HCT116 (cell line): ENCODE data around the gene ATN1. TPM values are rescaled to one million over a fixed set of nuclear protein-coding genes. Genes with fewer than 3 reads are reported as not detected.

Experiments used
- ATAC-seq: fragments of 200-7000 bp; cut with Tn5 transposase; 2 replicates; pipeline ENCODE4 v1.9.1; 2020; ENCODE audit warnings: mild to moderate bottlenecking, moderate library complexity
- BruUV-seq: library from RNA; stranded (reverse); fragments of 400-500 nt; replicated peaks from 2 replicates; lab custom pipeline; 2021; lab: Mats Ljungman, UMichigan
- CTCF ChIA-PET: fragments of 300-600 bp; sonication (Branson Sonifier 250); formaldehyde crosslinking; loops from one replicate; lab custom pipeline; 2021; ENCODE audit warnings: antibody characterized with exemption; lab: Charles Lee
- POLR2A ChIA-PET: fragments of 300-600, 350-600 bp; sonication (Branson Sonifier 250); formaldehyde crosslinking; loops from one replicate; lab custom pipeline; 2021; ENCODE audit warnings: antibody characterized with exemption; lab: Charles Lee
- RAD21 ChIA-PET, 2 experiments: fragments of 300-600 bp; sonication (Branson Sonifier 250); formaldehyde crosslinking; loops; one replicate each; lab custom pipeline; 2023; ENCODE audit warnings: low total read pairs in 2 of 2; ENCODE audit not compliant: uncharacterized antibody in 2 of 2, unreplicated experiment in 2 of 2, low non-redundant PET in 1 of 2; lab: Charles Lee
- DNase-seq: peaks from one replicate; pipeline ENCODE4 v3.0.0-alpha.2; 2010; ENCODE audit warnings: low read depth, low spot score
- H2AFZ ChIP-seq: fragments of 200-600 bp; shearing (Covaris generic), sonication (generic); 2 replicates; pipeline ENCODE4 v1.6.1; 2017; ENCODE audit warnings: low read depth, mixed run types, mixed read lengths, antibody characterized with exemption, low read length; ENCODE audit not compliant: poor library complexity, severe bottlenecking
- H3K27ac ChIP-seq: 2 replicates; pipeline ENCODE4 v1.5.1; 2012; ENCODE audit warnings: low read depth, low read length
- H3K27me3 ChIP-seq: fragments of 200-600 bp; sonication (generic); 2 replicates; pipeline ENCODE4 v1.6.1; 2016; ENCODE audit warnings: mixed run types, low read length, mixed read lengths; ENCODE audit not compliant: insufficient read depth
- H3K36me3 ChIP-seq, 2 experiments: fragments of 200-500 bp in 1 of 2; fragments of 200-600 bp in 1 of 2; sonication (Bioruptor generic) in 1 of 2; sonication (generic) in 1 of 2; 2 replicates each; pipeline versions ENCODE4 v1.5.1 to v1.6.1; 2014 to 2016; ENCODE audit warnings: low read length in 2 of 2, inconsistent platforms in 1 of 2, mixed read lengths in 1 of 2, mixed run types in 1 of 2; ENCODE audit not compliant: insufficient read depth in 2 of 2, control insufficient read depth in 1 of 2
- H3K4me1 ChIP-seq, 2 experiments: fragments of 200-600 bp in 1 of 2; sonication (generic) in 1 of 2; 2 replicates each; pipeline versions ENCODE4 v1.5.1 to v1.6.1; 2012 to 2017; ENCODE audit warnings: low read length in 2 of 2, inconsistent platforms in 1 of 2, mild to moderate bottlenecking in 1 of 2, mixed read lengths in 1 of 2, mixed run types in 1 of 2, moderate library complexity in 1 of 2; ENCODE audit not compliant: insufficient read depth in 2 of 2, control insufficient read depth in 1 of 2
- H3K4me2 ChIP-seq: fragments of 200-600 bp; sonication (generic); 2 replicates; pipeline ENCODE4 v1.6.1; 2017; ENCODE audit warnings: mixed run types, low read length, mixed read lengths
- H3K4me3 ChIP-seq, 2 experiments: fragments of 200-600 bp in 1 of 2; sonication (generic) in 1 of 2; replicated peaks in 1 of 2; 2 replicates each; pipeline ENCODE4 v1.5.1; 2011 to 2016; ENCODE audit warnings: low read length in 2 of 2, control low read depth in 1 of 2, low read depth in 1 of 2, mild to moderate bottlenecking in 1 of 2, mixed read lengths in 1 of 2, mixed run types in 1 of 2
- H3K79me2 ChIP-seq: fragments of 200-600 bp; sonication (generic); 2 replicates; pipeline ENCODE4 v1.6.1; 2017; ENCODE audit warnings: mild to moderate bottlenecking, mixed run types, low read length, moderate library complexity, mixed read lengths; ENCODE audit not compliant: insufficient read depth
- H3K9ac ChIP-seq: fragments of 200-600 bp; sonication (generic); 2 replicates; pipeline ENCODE4 v1.6.1; 2016; ENCODE audit warnings: low read length, mixed read lengths
- H3K9me2 ChIP-seq: fragments of 200-600 bp; sonication (generic), shearing (Covaris generic); 2 replicates; pipeline ENCODE4 v1.6.1; 2017; ENCODE audit warnings: mixed run types, mild to moderate bottlenecking, moderate library complexity; ENCODE audit not compliant: insufficient read depth
- H3K9me3 ChIP-seq, 2 experiments: fragments of 200-500 bp in 1 of 2; fragments of 200-600 bp in 1 of 2; sonication (Bioruptor generic) in 1 of 2; sonication (generic) in 1 of 2; 2 replicates each; pipeline ENCODE4 v1.6.1; 2014 to 2017; ENCODE audit warnings: low read length in 2 of 2, mixed read lengths in 2 of 2, inconsistent platforms in 1 of 2, low read depth in 1 of 2, mild to moderate bottlenecking in 1 of 2, mixed run types in 1 of 2, moderate library complexity in 1 of 2; ENCODE audit not compliant: control insufficient read depth in 1 of 2, insufficient read depth in 1 of 2
- H4K20me1 ChIP-seq: fragments of 200-600 bp; sonication (generic), shearing (Covaris generic); 2 replicates; pipeline ENCODE4 v1.6.1; 2017; ENCODE audit warnings: mixed run types, mild to moderate bottlenecking, moderate library complexity; ENCODE audit not compliant: insufficient read depth
- JUND ChIP-seq: IDR thresholded peaks from 2 replicates; pipeline ENCODE4 v1.6.1; 2012
- intact Hi-C: fragments of 100-400 bp; cut with micrococcal nuclease; formaldehyde crosslinking; loops from 2 replicates; pipeline ENCODE4 v1.10.0; 2022
- total RNA-seq: library from RNA; stranded (reverse); gene quantifications from one replicate; pipeline ENCODE4 v1.2.1, GENCODE V29; 2021; ENCODE audit not compliant: unreplicated experiment
- TF ChIP-seq, protein P1 (sequence below), 3 experiments: fragments of 200-600 bp in 1 of 3; sonication (generic) in 1 of 3; IDR thresholded peaks in 2 of 3; conservative IDR thresholded peaks in 1 of 3; 2 replicates each; pipeline ENCODE4 v1.5.1; 2012 to 2017; ENCODE audit warnings: low read depth in 2 of 3, low read length in 2 of 3, antibody characterized with exemption in 1 of 3, borderline replicate concordance in 1 of 3, control low read depth in 1 of 3, mild to moderate bottlenecking in 1 of 3, mixed read lengths in 1 of 3, mixed run types in 1 of 3, moderate library complexity in 1 of 3; ENCODE audit not compliant: insufficient read depth in 1 of 3

The ATN1 gene
- total RNA-seq, 1 experiment from 2014 or later = 104 TPM

DNA sequence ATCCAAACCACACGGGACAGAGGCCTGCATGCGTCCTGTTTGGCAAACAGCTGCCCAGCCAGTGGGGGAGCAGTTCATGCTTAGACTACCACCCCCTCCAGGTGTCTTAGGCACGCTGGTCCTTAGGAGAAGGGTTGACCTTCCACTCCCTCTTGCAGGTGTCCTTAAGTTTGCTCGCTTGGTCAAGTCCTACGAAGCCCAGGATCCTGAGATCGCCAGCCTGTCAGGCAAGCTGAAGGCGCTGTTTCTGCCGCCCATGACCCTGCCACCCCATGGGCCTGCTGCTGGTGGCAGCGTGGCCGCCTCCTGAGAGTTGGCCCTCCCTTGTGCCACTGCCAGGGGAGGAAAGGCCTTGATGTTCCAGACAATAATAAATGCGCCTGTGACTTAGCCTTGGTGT, 17.9 kb downstream of the ATN1 start:
- TF ChIP-seq, protein P1, sequence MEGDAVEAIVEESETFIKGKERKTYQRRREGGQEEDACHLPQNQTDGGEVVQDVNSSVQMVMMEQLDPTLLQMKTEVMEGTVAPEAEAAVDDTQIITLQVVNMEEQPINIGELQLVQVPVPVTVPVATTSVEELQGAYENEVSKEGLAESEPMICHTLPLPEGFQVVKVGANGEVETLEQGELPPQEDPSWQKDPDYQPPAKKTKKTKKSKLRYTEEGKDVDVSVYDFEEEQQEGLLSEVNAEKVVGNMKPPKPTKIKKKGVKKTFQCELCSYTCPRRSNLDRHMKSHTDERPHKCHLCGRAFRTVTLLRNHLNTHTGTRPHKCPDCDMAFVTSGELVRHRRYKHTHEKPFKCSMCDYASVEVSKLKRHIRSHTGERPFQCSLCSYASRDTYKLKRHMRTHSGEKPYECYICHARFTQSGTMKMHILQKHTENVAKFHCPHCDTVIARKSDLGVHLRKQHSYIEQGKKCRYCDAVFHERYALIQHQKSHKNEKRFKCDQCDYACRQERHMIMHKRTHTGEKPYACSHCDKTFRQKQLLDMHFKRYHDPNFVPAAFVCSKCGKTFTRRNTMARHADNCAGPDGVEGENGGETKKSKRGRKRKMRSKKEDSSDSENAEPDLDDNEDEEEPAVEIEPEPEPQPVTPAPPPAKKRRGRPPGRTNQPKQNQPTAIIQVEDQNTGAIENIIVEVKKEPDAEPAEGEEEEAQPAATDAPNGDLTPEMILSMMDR (IDR thresholded peaks at IDR 0.05 in 2 of 3, conservative IDR thresholded peaks at IDR 0.05 in 1 of 3; ENCODE audit: borderline replicate concordance in 1 of 3, insufficient read depth in 1 of 3, low read depth in 2 of 3, low read length in 2 of 3) = 0 out of 6 replicates have a peak, but pooled peaks of 1 of the 3 experiments have one; percentile 1
- no peak for TF ChIP-seq JUND
- H3K27ac ChIP-seq = peak overlapping the region; percentile 99
- H3K4me1 ChIP-seq = peaks cover 25 to 70% of the 10 kb centered on the region in 2 experiments
- H4K20me1 ChIP-seq = no peaks in the 10 kb centered on the region
- H3K9me2 ChIP-seq = no peaks in the 10 kb centered on the region
- H3K79me2 ChIP-seq = peaks cover 16% of the 10 kb centered on the region
- peak overlapping the region; percentile 68 to 71 for H3K4me3 ChIP-seq
- intact Hi-C loops = loop anchor here (1.0 to 10.0 kb wide), 3 partner anchors 16 to 692 kb away; no protein-coding TSS in a partner anchor
- H3K9ac ChIP-seq = peak overlapping the region; percentile 88
- H3K9me3 ChIP-seq = no peaks in the 10 kb centered on the region
- DNase-seq = no peak
- no peaks in the 10 kb centered on the region for H3K27me3 ChIP-seq
- POLR2A ChIA-PET = interaction anchor here (0.6 to 7.7 kb wide), 19 partner anchors 8 to 692 kb away, joined by 3 to 269 read pairs (median 10); partner anchors contain the start of genes ATN1, C1RL, CDCA3 and MLF2
- peak overlapping the region; percentile 92 for H3K4me2 ChIP-seq
- H2AFZ ChIP-seq = no peak overlapping the region
- H3K36me3 ChIP-seq = peaks cover 2 to 6% of the 10 kb centered on the region in 2 experiments; a peak in 2 of 4 replicates
- no peak for ATAC-seq
- BruUV-seq = no TSS peak
- RAD21 ChIA-PET = interaction anchor here (0.9 to 2.8 kb wide), 9 partner anchors 17 to 199 kb away, joined by 3 to 22 read pairs (median 4); partner anchors contain the start of gene C1RL (in 2 of the 2)
- CTCF ChIA-PET = interaction anchor here (0.6 to 6.1 kb wide), 12 partner anchors 8 to 200 kb away, joined by 3 to 101 read pairs (median 7); partner anchors contain the start of genes C1RL, LPCAT3 and SPSB2
